Epithelial cell of esophagus (primary cell): Measurements from ENCODE around the gene ATRIP.
A peak's percentile ranks its signal among the peaks of the same experiment; 100 is the strongest.
"Not testable (repeated sequence)": the region's sequence is repeated elsewhere in the genome, so short reads cannot be mapped to it uniquely, and the experiment has no call there.

Source experiments
- DNase-seq: peaks from one replicate; pipeline ENCODE4 v3.0.0; 2010; ENCODE audit warnings: low read depth
- H3K4me3 ChIP-seq: 2 replicates; pipeline ENCODE4 v1.5.1; 2011; ENCODE audit warnings: mild to moderate bottlenecking, low read length, control low read depth
- CTCF ChIP-seq: IDR thresholded peaks from 2 replicates; pipeline ENCODE4 v1.5.1; 2011; ENCODE audit warnings: low read depth, mild to moderate bottlenecking, low read length, control low read depth, inconsistent platforms; ENCODE audit not compliant: insufficient read depth; ENCODE audit errors: missing control alignments

Gene ATRIP

GRCh38 chr3:48477959-48478520, 31.5 kb downstream of the ATRIP start:
- no peak for DNase-seq
- no peak for TF ChIP-seq CTCF
- H3K4me3 ChIP-seq: no peak overlapping the region

- no peak for TF ChIP-seq CTCF
- H3K4me3 ChIP-seq: no peak overlapping the region
- DNase-seq: no peak
Observed at GRCh38 chr3:48478626-48479555, 32.4 kb downstream of the ATRIP start.

- not testable (repeated sequence) for DNase-seq, H3K4me3 ChIP-seq
Observed at GRCh38 chr3:48480891-48481290, 34.4 kb downstream of the ATRIP start.

GRCh38 chr3:48482822-48483221, 36.3 kb downstream of the ATRIP start:
- not testable (repeated sequence) for DNase-seq, H3K4me3 ChIP-seq

GRCh38 chr3:48486952-48487351, 40.4 kb downstream of the ATRIP start:
- no peak for DNase-seq
- H3K4me3 ChIP-seq: no peak overlapping the region
- no peak for TF ChIP-seq CTCF

GRCh38 chr3:48492461-48493202, 46.1 kb downstream of the ATRIP start:
- H3K4me3 ChIP-seq: no peak overlapping the region
- TF ChIP-seq CTCF: no peak
- DNase-seq: peak; percentile 97

GRCh38 chr3:48493203-48493501, 46.6 kb downstream of the ATRIP start:
- DNase-seq: no peak
- H3K4me3 ChIP-seq: no peak overlapping the region
- TF ChIP-seq CTCF: no peak
